OCI-LY1 (cell line): ENCODE results near the gene USP22.

Experiments
- H2AFZ ChIP-seq: fragments of 200-600 bp; sonication (generic), shearing (Covaris generic); 2 replicates; pipeline ENCODE4 v1.6.0; 2014; ENCODE audit warnings: antibody characterized with exemption, mild to moderate bottlenecking, low read length
- H3F3A ChIP-seq: fragments of 200-600 bp; sonication (generic), shearing (Covaris generic); 2 replicates; pipeline ENCODE4 v1.6.0; 2014; ENCODE audit warnings: mild to moderate bottlenecking, antibody characterized with exemption, low read length, moderate library complexity; ENCODE audit not compliant: insufficient read depth
- H3K27ac ChIP-seq: fragments of 200-600 bp; sonication (generic); 2 replicates; pipeline ENCODE4 v1.5.1; 2014; ENCODE audit warnings: low read length, mixed run types, mild to moderate bottlenecking, low read depth; ENCODE audit not compliant: poor library complexity, severe bottlenecking
- H3K27me3 ChIP-seq: fragments of 200-600 bp; sonication (generic); 2 replicates; pipeline ENCODE4 v1.6.0; 2014; ENCODE audit warnings: antibody characterized with exemption, mild to moderate bottlenecking, low read length, moderate library complexity; ENCODE audit not compliant: insufficient read depth
- H3K36me3 ChIP-seq: fragments of 200-600 bp; sonication (generic); 2 replicates; pipeline ENCODE4 v1.6.1; 2014; ENCODE audit warnings: mild to moderate bottlenecking, antibody characterized with exemption, low read length, moderate library complexity, mixed read lengths; ENCODE audit not compliant: insufficient read depth
- H3K4me1 ChIP-seq: fragments of 200-600 bp; sonication (generic); 2 replicates; pipeline ENCODE4 v1.5.1; 2014; ENCODE audit warnings: mild to moderate bottlenecking, low read length, moderate library complexity; ENCODE audit not compliant: insufficient read depth, severe bottlenecking
- H3K4me2 ChIP-seq: fragments of 200-600 bp; sonication (generic), shearing (Covaris generic); 2 replicates; pipeline ENCODE4 v1.6.1; 2014; ENCODE audit warnings: low read length
- H3K4me3 ChIP-seq: fragments of 200-600 bp; sonication (generic); 2 replicates; pipeline ENCODE4 v1.5.1; 2014; ENCODE audit warnings: low read length, low read depth, mild to moderate bottlenecking, mixed read lengths; ENCODE audit not compliant: poor library complexity, severe bottlenecking
- H3K79me2 ChIP-seq: fragments of 200-600 bp; shearing (Covaris generic); 2 replicates; pipeline ENCODE4 v1.6.1; 2016; ENCODE audit warnings: mixed run types, low read length, mixed read lengths; ENCODE audit not compliant: insufficient read depth
- H3K9ac ChIP-seq: fragments of 200-600 bp; sonication (generic), shearing (Covaris generic); 2 replicates; pipeline ENCODE4 v1.6.1; 2014; ENCODE audit warnings: mild to moderate bottlenecking, low read length, mixed read lengths
- H3K9me2 ChIP-seq: fragments of 200-600 bp; sonication (generic), shearing (Covaris generic); 2 replicates; pipeline ENCODE4 v1.6.1; 2014; ENCODE audit warnings: low read depth, mild to moderate bottlenecking, low read length, mixed read lengths
- H3K9me3 ChIP-seq: fragments of 200-600 bp; shearing (Covaris generic); 2 replicates; pipeline ENCODE4 v1.6.1; 2014; ENCODE audit warnings: low read length, mixed read lengths
- H4K20me1 ChIP-seq: fragments of 200-600 bp; sonication (generic), shearing (Covaris generic); 2 replicates; pipeline ENCODE4 v1.6.0; 2016; ENCODE audit warnings: mild to moderate bottlenecking, low read length; ENCODE audit not compliant: insufficient read depth
- CTCF ChIP-seq: fragments of 200-600 bp; sonication (generic), shearing (Covaris generic); IDR thresholded peaks from 2 replicates; pipeline ENCODE4 v1.5.1; 2017; ENCODE audit warnings: mild to moderate bottlenecking, antibody characterized with exemption, low read length, moderate library complexity, mixed read lengths
- EZH2 ChIP-seq: fragments of 200-600 bp; sonication (generic), shearing (Covaris generic); IDR thresholded peaks from 2 replicates; pipeline ENCODE4 v1.8.0; 2017; ENCODE audit warnings: borderline replicate concordance, mixed run types, mild to moderate bottlenecking, antibody characterized with exemption, low read length, moderate library complexity, mixed read lengths

Gene USP22

GRCh38 chr17:21014498-21014897 is 28.3 kb downstream of the USP22 start:
- no peaks in the 10 kb centered on the region for H3F3A ChIP-seq
- H4K20me1 ChIP-seq, result no peaks in the 10 kb centered on the region

GRCh38 chr17:21013983-21014382 is 28.8 kb downstream of the USP22 start:
- H3K9me3 ChIP-seq, result no peaks in the 10 kb centered on the region
- H4K20me1 ChIP-seq, result no peaks in the 10 kb centered on the region
- no peaks in the 10 kb centered on the region for H3K79me2 ChIP-seq
- no peak overlapping the region for H3K9ac ChIP-seq
- TF ChIP-seq EZH2, result no peak
- no peak for TF ChIP-seq CTCF
- H3F3A ChIP-seq, result no peaks in the 10 kb centered on the region
- no peaks in the 10 kb centered on the region for H3K9me2 ChIP-seq
- H3K4me3 ChIP-seq, result no peak overlapping the region
- H3K4me2 ChIP-seq, result no peak overlapping the region
- H3K36me3 ChIP-seq, result peaks cover 98% of the 10 kb centered on the region
- H2AFZ ChIP-seq, result no peak overlapping the region
- no peaks in the 10 kb centered on the region for H3K27me3 ChIP-seq
- H3K4me1 ChIP-seq, result no peaks in the 10 kb centered on the region
- no peak overlapping the region for H3K27ac ChIP-seq

More at GRCh38 chr17:21014498-21014897, 28.3 kb downstream of the USP22 start:
- H3K4me3 ChIP-seq, result no peak overlapping the region
- H3K27me3 ChIP-seq, result no peaks in the 10 kb centered on the region
- no peaks in the 10 kb centered on the region for H3K4me1 ChIP-seq
- peaks cover 98% of the 10 kb centered on the region for H3K36me3 ChIP-seq
- TF ChIP-seq CTCF (no peak), EZH2 (no peak)
- H3K79me2 ChIP-seq, result no peaks in the 10 kb centered on the region
- H3K9ac ChIP-seq, result no peak overlapping the region
- H3K9me2 ChIP-seq, result no peaks in the 10 kb centered on the region
- no peak overlapping the region for H3K4me2 ChIP-seq
- no peaks in the 10 kb centered on the region for H3K9me3 ChIP-seq
- no peak overlapping the region for H3K27ac ChIP-seq
- no peak overlapping the region for H2AFZ ChIP-seq

- no peaks in the 10 kb centered on the region for H4K20me1 ChIP-seq
- no peak overlapping the region for H3K9ac ChIP-seq
- H3K4me3 ChIP-seq, result no peak overlapping the region
- no peaks in the 10 kb centered on the region for H3K9me2 ChIP-seq
- no peak overlapping the region for H3K27ac ChIP-seq
- H3K4me1 ChIP-seq, result no peaks in the 10 kb centered on the region
- H3K27me3 ChIP-seq, result no peaks in the 10 kb centered on the region
- no peaks in the 10 kb centered on the region for H3K79me2 ChIP-seq
- peaks cover 97% of the 10 kb centered on the region for H3K36me3 ChIP-seq
- H3K4me2 ChIP-seq, result no peak overlapping the region
- no peaks in the 10 kb centered on the region for H3K9me3 ChIP-seq
- H2AFZ ChIP-seq, result no peak overlapping the region
- no peaks in the 10 kb centered on the region for H3F3A ChIP-seq
- TF ChIP-seq EZH2, result no peak
- TF ChIP-seq CTCF, result no peak
These were observed 30.1 kb downstream of the USP22 start for GRCh38 chr17:21012736-21013135.
